Measurements from ENCODE around the gene RCSD1.

The RCSD1 gene

DNA sequence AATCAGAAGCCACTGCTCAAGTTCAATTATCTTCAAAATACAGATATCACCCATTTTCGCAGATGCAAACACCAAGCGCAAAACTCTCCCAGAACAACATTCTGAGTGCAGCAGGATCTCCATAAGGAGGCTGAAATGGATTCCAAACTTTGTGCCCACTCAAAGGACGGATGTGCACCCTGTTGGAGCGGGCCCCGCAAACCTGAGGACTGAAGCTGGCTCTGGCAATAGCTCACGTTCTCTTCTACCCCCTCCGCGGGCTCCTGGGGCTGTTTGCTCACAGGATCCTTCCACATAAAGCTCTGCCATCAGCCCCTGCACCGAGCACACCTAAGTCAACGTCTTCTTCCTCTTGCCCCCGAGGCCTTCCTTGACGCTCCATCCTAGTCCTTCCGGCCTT lies 11.7 kb upstream of the RCSD1 start:
- DNase-seq = no peak

DNA sequence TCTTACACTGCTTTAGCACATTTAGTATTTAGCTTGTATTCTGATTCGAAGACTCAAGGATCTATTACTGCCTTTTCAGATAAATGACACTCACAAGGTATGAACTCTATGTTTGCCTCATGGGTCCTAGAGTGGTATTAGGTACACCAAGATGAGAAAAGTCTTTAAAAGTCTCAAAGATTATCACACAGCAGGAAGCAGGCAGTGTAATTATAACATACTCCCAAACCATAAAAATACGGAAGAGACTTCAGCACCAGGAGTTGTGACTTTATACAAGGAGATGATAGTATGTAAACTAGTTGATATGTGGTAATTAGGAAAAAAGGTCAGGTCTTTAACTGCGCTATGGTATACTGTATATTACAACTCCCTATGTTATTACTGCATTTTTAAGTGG lies 11.2 kb upstream of the RCSD1 start:
- no peak for DNase-seq

DNA sequence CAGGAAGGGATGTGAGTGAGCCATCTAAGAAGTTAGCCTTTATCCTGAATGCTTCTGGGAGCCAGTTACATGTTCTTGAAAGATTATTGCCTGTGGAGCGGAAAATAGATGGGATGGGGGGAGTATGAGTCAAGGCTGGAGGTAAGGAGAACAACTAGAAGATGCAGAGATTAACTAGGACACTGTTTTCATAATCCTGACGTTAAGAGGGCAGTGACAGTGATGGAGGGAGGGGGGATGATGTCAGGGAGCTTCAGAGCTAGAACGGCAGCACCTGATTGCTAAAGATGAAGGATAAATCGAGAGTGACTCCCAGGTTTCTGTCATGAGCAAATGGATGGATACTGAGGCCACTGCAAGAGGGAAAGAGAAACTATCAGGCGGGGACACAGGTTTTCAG lies 10.0 kb upstream of the RCSD1 start:
- no peak for DNase-seq

DNA sequence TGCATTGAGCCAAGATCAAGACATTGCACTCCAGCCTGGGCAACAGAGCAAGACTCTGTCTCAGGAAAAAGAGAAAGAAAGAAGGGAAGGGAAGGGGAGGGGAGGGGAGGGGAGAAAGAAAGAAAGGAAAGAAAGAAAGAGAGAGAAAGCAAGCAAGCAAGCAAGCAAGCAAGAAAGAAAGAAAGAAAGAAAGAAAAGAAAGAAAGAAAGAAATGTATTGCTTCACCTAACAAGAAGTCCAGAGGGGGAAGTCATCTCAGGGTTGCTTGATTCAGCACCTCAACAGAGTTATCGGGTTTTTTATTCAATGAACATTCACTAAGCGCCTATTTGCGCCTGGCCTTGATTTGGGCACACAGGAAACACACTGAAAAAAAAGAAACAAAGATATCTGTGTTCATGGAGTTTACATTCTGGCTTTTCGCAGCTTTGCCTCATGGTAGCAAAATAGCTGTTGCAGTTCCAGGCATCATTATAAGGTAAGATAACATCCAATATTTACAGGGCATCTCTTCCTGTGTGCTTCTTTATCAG lies 8.2 kb upstream of the RCSD1 start:
- no peak for DNase-seq

DNA sequence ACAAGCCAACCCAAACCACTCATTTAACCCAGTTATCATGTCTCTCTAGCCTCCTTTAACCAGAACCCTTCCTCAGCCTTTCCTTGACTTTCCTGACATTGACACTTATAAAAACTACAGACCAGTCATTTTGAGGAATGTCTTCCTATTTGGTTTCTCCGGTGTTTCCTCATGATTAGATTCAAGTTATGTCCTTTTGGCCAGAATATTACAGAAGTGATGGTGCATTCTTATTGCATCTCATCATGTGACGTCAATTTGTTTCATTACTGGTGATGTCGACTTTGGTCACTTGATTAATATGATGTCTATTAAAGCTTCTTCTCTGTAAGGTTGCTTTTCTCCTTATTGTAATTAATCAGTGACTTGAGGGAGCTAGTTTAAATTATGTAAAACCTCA lies 6.1 kb upstream of the RCSD1 start:
- DNase-seq = no peak

DNA sequence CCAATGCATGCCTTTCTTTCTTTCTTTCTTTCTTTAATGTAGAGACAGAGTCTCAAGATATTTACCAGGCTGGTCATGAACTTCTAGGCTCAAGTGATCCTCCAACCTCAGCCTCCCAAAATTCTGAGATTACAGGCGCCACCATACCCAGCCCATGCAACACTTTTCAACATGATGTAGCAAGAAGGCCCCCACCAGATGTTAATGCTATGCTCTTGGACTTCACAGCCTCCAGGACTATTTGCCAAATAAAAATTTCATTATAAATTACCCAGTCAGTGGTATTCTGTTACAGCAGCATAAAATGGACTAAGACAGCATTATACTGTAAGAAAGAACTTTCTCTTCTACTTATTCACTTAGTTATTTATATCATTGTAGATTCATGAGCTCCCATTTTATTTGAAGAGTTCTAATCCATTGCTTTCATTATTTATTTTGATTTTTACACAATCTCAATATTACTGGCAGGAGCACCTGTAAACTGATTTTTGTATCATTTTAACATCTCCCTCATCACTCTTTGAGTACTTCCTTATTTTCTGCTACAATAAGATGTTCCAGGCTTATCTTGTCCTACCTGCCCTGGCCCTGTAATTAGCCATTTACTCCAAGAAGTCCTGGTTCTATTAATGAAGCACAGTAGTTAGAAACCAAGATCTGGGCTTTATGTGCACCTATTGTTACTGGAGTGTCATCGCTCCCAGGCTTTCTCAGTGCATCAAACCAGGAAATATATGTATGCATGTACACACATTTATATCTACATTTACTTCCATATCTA lies 4.8 kb upstream of the RCSD1 start:
- DNase-seq = no peak

DNA sequence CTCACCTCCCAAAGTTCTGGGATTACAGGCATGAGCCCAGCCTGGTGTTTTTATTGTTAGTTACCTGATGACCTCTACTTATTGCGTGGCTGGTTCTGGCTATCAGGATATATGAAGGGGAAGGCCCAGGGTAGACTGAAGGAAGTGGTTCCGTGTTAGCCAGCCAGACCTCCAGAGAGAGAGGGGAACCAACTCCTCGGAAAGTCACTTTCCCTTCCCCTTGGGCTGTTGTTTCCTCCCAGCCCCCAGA lies 2.5 kb upstream of the RCSD1 start:
- no peak for DNase-seq

DNA sequence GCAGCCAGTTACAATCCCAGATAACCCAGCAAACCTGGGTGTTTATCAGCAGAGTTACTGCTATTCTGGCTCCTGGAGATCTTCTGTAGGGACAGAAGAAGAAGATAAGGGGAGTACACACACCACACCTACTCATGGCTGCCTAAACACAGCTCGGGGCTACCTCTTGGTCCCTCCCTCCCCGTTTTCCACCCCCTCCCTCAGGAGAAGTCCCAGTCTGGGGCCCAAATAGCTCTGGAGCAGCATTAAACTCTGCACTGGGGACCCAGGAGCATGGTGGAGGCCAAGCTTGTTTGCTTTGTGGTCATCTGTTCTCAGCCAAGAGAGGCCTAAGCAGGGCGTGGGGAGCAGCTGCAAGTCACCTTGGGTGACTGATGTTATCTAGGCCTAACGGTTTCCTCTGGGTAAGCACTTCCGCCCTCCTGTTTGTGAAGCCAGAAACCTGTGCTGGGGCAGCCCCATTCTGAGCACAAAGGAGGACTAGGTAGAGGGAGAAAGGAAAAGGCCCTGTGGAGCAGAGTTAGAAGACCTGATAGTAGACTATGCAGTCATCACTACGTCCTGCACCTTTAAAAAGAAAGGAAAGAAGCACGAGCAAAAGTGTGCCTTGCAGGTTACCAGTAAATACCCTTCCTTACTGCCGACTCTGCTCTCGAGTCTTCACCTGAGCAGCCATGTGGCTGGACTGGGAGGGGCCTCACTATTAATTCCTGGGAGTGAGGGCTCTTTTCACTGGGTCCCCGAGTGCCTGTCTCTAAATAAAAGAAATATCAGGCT lies 2.0 kb upstream of the RCSD1 start:
- no peak for DNase-seq

DNA sequence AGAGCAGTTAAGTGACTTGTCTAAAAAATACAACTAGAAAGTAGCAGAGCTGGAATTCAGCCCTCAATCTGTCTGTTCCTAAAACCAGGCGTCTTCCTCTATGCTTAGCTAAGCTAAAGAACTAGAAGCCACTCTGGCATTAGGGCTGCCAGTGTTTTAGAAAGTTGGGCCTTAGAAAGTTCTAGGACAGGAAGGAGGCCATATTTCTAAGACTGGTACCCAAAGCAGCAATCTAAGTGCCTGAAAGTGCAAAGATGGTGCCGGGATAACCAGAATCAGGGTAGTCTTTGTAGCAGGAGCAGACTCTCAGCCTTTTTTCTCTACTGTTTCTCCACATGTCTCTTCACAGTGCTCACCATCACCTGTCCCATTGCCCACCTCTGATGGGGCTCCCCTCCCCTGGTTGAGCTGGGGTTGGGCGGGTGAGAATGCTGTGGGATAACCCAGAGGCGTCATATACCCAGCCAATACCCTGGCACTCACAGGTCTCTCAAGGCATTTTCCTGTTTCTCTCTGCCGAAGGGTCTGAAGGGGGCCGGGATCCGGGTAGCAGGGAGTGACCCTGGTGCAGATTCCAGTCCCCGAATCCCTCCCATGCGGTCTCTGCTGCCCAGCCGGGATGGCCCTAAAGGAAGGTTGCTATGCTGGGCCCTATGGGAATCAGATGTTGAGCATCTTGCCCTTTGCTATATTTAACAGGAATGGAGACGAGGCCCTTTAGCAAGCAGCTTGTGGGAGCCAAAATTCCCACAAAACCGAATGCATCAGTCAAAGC lies 1.1 kb upstream of the RCSD1 start:
- no peak for DNase-seq

DNA sequence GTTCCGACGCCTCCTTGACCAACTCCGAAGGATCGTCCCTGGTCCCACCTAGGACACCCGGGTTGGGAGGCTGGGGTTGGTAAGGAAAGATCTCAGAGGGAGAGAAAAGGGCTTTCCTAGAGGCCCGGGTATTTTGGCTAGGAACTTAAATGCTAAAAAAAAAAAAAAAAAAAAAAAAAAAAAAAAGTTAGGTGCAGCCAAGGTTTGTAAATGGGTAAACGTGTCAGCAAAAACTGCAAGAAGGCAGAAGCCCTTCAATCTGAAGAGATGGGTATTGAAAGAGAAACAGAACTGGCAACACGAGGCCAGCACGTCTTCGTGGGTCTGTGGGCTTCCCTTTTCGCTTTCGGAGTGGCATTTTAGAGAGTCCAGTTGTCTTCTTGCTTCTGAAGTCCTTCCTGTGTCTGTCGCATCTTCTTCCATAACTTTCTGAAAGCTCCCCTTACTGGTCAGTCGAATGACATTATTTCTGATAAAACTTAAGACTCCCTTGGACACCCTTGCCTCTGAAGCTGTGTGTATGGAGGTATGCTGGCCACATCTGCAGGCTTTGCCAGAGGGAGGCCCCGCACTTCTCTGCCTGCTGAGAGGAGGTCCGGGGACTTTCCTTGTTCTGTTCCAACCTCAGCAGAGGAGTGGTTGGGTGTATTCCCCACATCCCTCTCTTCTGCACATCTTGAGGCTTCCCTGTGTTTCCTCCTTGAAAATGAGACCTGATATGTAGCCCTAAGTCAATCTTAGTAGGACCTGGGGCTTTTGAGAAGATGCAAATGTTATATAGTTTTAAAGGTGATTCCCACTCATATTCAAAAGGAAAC lies 745 bp downstream of the RCSD1 start:
- DNase-seq = no peak

DNA sequence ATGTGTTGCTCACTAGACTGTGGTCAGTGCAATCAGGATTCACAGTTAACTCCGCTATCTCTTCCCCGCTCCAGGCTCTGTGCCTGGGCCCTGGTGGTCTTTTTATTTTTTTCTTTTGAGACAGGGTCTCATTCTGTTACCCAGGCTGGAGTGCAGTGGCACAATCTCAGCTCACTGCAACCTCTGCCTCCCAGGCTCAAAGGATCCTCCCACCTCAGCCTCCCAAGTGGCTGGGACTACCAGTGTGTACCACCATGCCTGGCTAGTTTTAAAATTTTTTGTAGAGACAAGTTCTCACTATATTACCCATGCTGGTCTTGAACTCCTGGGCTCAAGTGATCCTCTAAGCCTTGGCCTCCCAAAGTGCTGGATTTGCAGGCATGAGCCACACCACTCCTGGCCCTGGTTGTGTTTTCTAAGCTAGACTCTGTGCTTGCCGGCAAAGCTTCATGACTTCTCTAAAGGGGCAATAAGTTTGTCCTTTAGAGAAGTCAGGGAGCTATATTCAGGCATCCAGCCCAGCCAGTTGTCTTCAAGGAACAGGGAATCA lies 1.4 kb downstream of the RCSD1 start:
- DNase-seq = no peak

DNA sequence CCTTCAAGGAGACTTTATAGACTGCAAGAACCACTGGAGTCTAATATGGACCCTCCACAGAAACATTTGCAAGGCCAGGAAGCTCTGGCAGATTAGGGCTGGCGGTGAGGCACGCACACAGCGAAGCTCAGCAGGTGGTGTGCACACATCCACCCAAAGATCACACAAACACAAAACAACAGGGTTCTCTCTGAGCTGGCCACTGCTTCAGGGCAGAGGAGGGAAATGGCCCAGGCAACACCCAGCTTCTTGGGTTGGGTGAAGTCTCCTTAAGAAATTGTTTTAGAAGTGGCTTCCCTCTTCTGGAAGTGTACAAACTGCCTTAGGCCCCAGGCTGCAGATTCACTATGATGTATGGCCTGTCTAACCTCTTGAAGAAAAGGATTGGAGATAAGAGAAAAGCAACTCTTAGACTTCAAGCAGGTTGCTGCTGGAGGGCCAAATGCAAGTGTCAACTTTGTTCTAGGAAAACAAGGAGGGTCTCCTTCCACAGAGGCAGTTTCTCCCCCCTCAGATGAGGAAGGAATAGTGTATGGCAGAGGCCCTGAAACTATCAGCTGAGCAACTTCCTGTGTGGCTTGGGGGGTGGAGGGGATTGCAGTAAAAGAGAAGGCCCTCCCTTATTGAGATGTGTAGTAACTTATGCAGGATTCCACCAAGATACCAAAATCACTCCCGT lies 2.0 kb downstream of the RCSD1 start:
- DNase-seq = no peak

DNA sequence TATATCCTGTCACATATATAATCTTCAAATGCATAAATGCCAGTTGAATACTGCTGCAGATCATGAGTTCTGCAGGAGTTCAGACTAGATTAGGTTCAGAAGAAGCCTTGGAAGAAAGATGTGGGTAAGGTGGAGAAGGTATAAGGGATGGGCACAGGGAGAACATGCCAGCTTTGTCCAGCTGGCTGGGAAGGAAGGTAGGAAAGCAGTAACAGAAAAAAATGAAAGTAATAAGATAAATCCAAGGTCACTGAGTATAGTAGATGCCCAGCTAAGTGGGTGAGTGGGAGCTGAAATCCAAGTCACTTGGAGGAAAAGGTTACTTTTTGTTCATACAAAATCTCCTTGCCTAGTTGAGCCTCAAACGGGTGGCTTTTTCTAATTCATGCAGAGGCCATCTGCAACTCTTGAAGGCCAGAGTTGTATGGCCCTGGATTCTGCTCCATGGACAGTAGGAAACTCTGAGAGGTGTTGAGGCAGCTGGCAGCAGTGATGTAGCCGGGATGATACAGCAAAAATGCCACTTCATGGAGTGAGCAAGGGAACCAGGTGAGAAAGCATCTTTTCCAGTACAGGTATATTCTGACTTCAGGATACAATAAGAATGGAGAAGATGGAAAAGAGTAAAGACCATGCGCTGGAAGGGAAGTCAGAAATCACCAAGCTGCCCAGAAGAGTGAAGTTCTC lies 3.4 kb downstream of the RCSD1 start:
- no peak for DNase-seq

DNA sequence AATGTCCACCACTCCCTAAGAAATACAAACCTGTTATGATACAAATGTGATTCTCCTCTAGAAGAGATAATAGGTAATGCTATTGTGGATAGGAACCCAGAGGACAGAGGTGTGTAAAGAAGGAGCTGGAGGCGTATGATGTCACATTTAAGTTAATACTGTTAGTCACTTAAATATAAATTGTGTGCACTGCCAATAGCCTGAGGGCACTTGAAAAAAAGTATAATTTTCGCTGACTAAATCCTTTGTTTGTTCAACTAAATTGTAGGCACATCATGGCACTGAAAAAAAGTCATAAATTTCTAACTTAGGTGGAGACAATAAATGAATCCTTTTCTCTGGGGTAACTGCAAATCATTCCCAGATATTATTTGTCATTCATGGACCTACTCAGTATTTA lies 4.4 kb downstream of the RCSD1 start:
- DNase-seq = no peak

DNA sequence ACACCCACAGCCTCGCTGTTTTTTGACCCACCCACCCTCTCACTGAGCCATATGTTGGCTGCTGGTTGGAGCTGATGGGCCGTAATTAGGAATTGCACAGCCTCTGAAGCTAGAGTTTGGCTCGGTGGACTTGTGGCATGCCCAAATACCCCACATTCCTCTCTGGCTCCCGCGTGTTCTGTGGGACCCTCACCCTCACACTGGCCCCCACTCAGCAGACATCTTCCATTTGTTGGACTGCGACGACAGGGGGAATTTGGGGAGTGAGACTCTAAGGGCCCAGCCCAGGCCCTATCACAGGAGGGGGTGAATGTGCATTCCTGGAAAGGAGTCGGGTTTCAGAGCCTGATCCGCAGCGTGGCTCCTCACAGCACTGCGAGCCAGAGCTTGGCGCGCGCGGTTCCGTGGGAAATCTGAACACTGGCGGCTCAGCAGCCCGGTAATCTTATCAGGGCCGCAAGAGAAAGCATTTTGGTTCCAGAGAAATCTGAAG lies 5.2 kb downstream of the RCSD1 start:
- DNase-seq = no peak

DNA sequence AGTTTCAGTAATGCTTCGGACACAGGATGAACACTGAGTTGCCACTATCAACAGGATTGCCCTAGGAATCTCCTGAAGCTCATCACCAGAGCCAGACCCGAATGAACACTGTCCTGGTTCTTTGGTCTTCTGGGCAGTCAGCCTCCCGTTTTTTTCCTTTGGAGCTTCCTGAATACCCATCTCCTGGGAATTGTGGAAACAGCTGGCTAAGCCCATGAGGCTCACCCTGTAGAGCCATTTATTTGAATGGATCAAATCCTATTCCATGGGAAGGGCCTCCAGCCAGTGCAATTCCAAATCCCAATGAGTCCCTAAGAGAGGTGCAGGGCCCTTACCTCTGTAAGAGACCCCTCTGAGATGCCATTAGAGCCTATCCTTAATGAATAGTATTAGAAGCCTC lies 5.9 kb downstream of the RCSD1 start:
- no peak for DNase-seq

DNA sequence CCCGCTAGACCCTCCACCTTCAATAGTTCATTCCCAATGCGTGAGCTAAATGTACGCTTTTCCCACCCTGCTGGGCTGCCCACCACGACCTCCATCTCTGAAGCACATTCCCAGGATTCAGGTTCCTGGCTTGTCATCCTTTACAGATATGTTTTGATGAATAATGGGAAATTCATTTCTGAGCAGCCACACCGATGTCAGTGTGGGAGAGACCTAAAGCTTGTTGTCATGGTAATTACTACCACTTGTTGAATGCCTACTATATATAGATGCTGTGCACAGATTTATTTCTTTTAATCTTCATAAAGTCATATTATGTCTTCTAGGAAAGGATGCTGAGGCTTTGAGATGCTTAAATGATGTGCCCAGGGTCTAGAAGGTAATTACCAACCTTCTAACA lies 8.0 kb downstream of the RCSD1 start:
- no peak for DNase-seq

DNA sequence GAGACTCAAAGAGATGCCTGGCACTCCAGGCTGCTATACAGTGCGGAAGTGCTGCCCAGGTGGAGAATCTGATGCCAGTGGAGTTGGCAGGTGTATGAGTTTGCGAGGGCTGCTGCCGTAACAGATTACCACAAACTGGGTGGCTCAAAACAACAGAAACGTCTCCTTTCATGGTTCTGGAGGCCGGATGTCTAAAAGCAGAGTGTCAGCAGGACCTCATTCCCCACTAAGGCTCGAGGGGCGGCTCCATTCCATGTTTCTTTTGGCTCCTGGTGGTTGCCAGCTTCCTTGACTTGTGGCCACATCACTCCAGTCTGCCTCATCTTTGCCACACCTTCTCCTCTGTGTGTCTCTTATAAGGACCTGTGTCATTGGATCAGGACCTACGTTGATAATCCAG lies 10.0 kb downstream of the RCSD1 start:
- DNase-seq = no peak

DNA sequence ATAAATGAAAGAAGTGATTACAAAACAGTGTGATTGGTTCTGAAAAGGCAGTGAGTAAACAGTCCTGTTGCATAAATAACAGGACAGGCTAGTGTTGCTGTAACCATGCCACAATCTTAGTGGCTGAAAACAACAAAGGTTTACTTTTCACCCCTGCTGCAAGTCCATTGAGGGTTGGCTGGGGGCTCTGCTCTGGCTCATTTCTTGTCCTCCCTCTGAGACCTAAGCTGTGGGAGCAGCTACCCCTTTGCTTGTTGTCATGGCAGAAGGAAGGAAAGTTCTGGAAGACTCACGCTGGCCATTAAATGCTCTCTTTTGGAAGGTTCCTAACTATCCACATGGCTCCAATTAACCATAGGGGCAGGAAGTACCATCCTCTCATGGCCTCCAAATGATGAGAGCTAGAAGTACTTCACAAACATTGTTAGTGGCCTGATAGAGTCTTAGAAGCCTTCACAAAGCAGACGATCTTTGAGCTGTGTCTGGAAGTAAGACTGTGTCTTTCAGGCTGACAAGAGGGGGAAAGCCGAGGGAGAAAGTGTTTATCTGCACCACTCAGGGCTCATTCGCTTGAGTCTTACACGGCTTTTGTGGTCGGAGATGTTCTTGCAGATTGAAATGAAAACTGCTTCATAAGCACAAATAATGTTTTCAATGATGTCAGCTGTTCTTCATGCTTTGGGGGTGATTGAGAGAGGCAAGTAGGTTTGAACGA lies 11.9 kb downstream of the RCSD1 start:
- DNase-seq = no peak

DNA sequence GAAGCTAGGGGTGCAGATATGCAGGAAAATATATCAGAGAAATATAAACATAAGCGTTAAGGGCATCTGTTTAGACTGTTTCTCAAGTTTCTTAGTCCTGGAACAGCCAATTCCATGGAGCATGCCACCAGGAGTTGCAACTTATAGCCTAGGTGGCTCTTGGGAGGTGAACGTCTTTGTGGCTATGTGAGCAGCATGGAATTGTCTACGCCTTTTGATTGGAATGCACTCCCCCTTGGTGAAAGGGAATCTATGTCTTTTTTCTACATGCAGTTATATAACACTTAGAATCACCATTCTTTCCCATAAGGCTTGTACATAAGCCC lies 12.4 kb downstream of the RCSD1 start:
- DNase-seq = no peak

DNA sequence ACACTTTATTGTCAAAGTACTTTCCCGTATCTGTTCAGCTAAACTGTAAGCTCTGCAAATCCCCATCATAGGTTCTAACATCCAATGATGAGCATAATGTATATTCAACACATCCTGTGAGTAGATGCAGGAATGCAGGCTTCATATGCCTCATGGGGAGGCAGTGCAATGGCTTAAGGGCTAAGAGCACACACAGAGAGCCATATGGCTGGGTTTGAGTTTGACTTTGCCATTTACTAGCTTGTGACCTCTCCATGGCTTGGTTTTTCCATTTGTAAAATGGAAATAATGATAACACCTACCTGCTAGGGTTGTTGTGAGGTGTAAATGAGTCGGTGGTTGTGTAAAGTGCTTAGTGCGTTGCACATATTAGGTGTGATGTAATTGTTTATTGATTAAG lies 13.4 kb downstream of the RCSD1 start:
- DNase-seq = no peak
